Testis (tissue), 2 donors: ENCODE measurements around the gene CFB.

Source experiments
- CTCF ChIP-seq, 3 experiments: fragments of 450-650 bp in 2 of 3; fragments of 200-600 bp in 1 of 3; sonication (generic) in 1 of 3; IDR thresholded peaks; one replicate each; pipeline ENCODE4 v1.5.1; 2016 to 2019; ENCODE audit warnings: antibody characterized with exemption in 3 of 3, mild to moderate bottlenecking in 2 of 3, moderate library complexity in 1 of 3
- POLR2A ChIP-seq: fragments of 450-650 bp; IDR thresholded peaks from one replicate; pipeline ENCODE4 v1.6.1; 2017; ENCODE audit warnings: antibody characterized with exemption, mild to moderate bottlenecking, moderate library complexity

GRCh38 chr6:31945154-31945506 lies 765 bp upstream of the CFB start:
- TF ChIP-seq POLR2A, result no peak
- no peak for TF ChIP-seq CTCF (IDR thresholded peaks at IDR 0.05)
